IPS-18c (cell line): ENCODE data around the gene TTC9.

ENCODE experiments used
- H3K4me3 ChIP-seq: 2 replicates; pipeline ENCODE4 v1.7.0; 2013; ENCODE audit warnings: low read depth, mild to moderate bottlenecking, low read length, moderate library complexity; ENCODE audit not compliant: insufficient read depth
- H3K9me3 ChIP-seq: one replicate; pipeline ENCODE4 v1.6.1; 2013; ENCODE audit warnings: mild to moderate bottlenecking, low read length, moderate library complexity; ENCODE audit not compliant: control insufficient read depth, insufficient read depth

TTC9 gene

DNA sequence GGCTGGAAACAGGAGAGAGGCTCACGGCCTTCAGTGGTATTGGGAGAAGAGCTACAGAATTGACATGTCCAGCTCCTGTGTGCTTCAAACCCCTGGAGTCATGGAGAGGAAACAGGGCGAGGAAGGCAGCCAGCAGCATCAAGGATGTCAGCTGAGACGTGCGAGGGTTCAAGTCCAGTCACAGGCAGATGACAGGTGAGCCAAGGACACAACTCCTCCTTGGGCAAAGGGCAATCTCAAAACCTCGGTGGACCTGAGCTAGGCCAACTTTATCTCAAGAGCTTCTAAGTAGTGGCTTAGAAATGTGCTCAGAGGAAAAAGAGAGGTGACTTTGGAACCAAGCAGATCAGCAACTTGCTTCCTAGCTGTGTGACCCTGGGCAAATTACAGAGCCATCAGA lies 81.6 kb downstream of the TTC9 start:
- H3K9me3 ChIP-seq: no peaks in the 10 kb centered on the region
- H3K4me3 ChIP-seq: no peak overlapping the region

DNA sequence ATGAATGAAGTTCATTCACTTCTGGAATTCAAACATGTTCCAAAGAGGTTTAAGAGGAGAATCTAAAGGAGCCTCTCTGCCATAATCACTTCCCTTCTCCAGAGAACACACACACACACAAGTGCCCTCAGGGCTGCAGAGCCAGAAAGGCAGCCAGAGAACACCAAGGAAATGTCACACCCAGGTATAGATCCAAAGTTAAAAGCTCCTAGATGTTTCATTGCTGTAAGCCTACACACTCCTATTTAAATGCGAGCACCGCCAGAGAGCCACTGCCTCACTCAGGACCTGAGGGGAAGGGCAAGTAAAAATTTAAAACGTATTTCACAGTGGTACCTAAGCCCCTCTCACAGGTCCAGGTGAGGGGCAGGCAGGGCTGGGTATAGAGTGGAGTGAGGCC lies 82.4 kb downstream of the TTC9 start:
- H3K9me3 ChIP-seq: no peaks in the 10 kb centered on the region
- no peak overlapping the region for H3K4me3 ChIP-seq

DNA sequence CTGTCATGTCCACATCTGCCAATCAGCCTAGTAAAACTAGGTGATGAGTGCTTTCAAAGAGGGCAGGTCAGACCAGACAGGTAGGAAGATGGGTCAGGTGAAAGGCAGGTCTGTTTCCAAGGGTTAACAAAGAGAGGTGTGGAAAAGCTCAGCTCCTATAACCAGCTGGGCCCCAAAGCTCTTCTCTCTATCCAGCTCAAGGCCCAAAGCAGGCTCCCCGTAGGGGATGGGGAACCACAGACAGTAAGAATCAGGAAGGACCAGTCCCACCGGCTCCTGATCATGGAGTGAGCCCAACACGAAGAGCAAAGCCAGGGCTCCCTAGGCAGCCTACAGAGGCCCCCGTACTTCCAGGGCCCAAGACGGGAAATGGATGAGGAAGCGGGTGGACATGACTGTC lies 83.2 kb downstream of the TTC9 start:
- no peaks in the 10 kb centered on the region for H3K9me3 ChIP-seq
- no peak overlapping the region for H3K4me3 ChIP-seq
